Measurements from ENCODE around the gene ELP1. TPM values are rescaled to one million over a fixed set of nuclear protein-coding genes. Genes with fewer than 3 reads are reported as not detected.

ELP1 gene
- total and polyA plus RNA-seq, 5 donors from 2014 or later = 13.7 to 24.9 (median 20.0) TPM

- H3K36me3 Mint-ChIP-seq = peaks cover 5% of the 10 kb centered on the region
- Histone ChIP-seq H3K36me3 (ENCODE audit: control insufficient read depth, insufficient read depth, low read length) (no peaks in the 10 kb centered on the region), H3K4me3 (ENCODE audit: low read depth, low read length) (no peak overlapping the region), H3K27ac (ENCODE audit: insufficient read depth, low read length, poor library complexity, severe bottlenecking) (no peak overlapping the region), H3K9me3 (ENCODE audit: control insufficient read depth in 2 of 2, low read length in 2 of 2) (no peaks in the 10 kb centered on the region), H3K27me3 (ENCODE audit: control insufficient read depth, insufficient read depth, low read length) (no peaks in the 10 kb centered on the region), H3K4me1 (ENCODE audit: control insufficient read depth, insufficient read depth, low read length, poor library complexity, severe bottlenecking) (no peaks in the 10 kb centered on the region)
- peaks cover 0 to 5% (median 0%) of the 10 kb centered on the region in 4 donors for H3K4me1 Mint-ChIP-seq
- H3K4me3 Mint-ChIP-seq = no peak overlapping the region
- ATAC-seq (ENCODE audit: low read depth in 2 of 2) (no peak), DNase-seq (no peak)
- H3K27me3 Mint-ChIP-seq = no peaks in the 10 kb centered on the region
- H3K9me3 Mint-ChIP-seq = no peaks in the 10 kb centered on the region
- H3K27ac Mint-ChIP-seq = no peak overlapping the region
These were observed 16.2 kb upstream of the ELP1 start for GRCh38 chr9:108950168-108950567.

- Histone ChIP-seq H3K36me3 (ENCODE audit: control insufficient read depth, insufficient read depth, low read length) (peaks cover 5% of the 10 kb centered on the region), H3K4me1 (ENCODE audit: control insufficient read depth, insufficient read depth, low read length, poor library complexity, severe bottlenecking) (peaks cover 3% of the 10 kb centered on the region), H3K4me3 (ENCODE audit: low read depth, low read length) (no peak overlapping the region), H3K27me3 (ENCODE audit: control insufficient read depth, insufficient read depth, low read length) (no peaks in the 10 kb centered on the region), H3K27ac (ENCODE audit: insufficient read depth, low read length, poor library complexity, severe bottlenecking) (no peak overlapping the region), H3K9me3 (ENCODE audit: control insufficient read depth in 2 of 2, low read length in 2 of 2) (no peaks in the 10 kb centered on the region)
- peaks cover 0 to 1% (median 0%) of the 10 kb centered on the region in 7 donors for H3K9me3 Mint-ChIP-seq
- peaks cover 25% of the 10 kb centered on the region for H3K36me3 Mint-ChIP-seq
- no peak overlapping the region for H3K27ac Mint-ChIP-seq
- DNase-seq (no peak), ATAC-seq (ENCODE audit: low read depth in 2 of 2) (no peak)
- H3K4me3 Mint-ChIP-seq = no peak overlapping the region
- peaks cover 4 to 11% (median 7%) of the 10 kb centered on the region in 4 donors for H3K4me1 Mint-ChIP-seq
- no peaks in the 10 kb centered on the region for H3K27me3 Mint-ChIP-seq
These were observed 6.1 kb upstream of the ELP1 start for GRCh38 chr9:108939975-108940374.

- H3K4me1 ChIP-seq (ENCODE audit: control insufficient read depth, insufficient read depth, low read length, poor library complexity, severe bottlenecking) = peaks cover 15% of the 10 kb centered on the region
- H3K27me3 ChIP-seq (ENCODE audit: control insufficient read depth, insufficient read depth, low read length) = no peaks in the 10 kb centered on the region
- Mint-ChIP-seq H3K27me3 (no peaks in the 10 kb centered on the region), H3K27ac (no peak overlapping the region), H3K36me3 (peaks cover 25% of the 10 kb centered on the region), H3K4me1 (peaks cover 8 to 29% (median 17%) of the 10 kb centered on the region in 4 donors), H3K9me3 (no peaks in the 10 kb centered on the region), H3K4me3 (peak overlapping the region in 2 of 4 donors; percentile 15 to 82)
- ATAC-seq (ENCODE audit: low read depth in 2 of 2) (no peak), DNase-seq (no peak)
- H3K9me3 ChIP-seq (ENCODE audit: control insufficient read depth in 2 of 2, low read length in 2 of 2) = no peaks in the 10 kb centered on the region
- H3K4me3 ChIP-seq (ENCODE audit: low read depth, low read length) = no peak overlapping the region
- H3K36me3 ChIP-seq (ENCODE audit: control insufficient read depth, insufficient read depth, low read length) = peaks cover 5% of the 10 kb centered on the region
- H3K27ac ChIP-seq (ENCODE audit: insufficient read depth, low read length, poor library complexity, severe bottlenecking) = no peak overlapping the region
These were observed 3.8 kb upstream of the ELP1 start for GRCh38 chr9:108937561-108938305.

- Histone ChIP-seq H3K4me1 (ENCODE audit: control insufficient read depth, insufficient read depth, low read length, poor library complexity, severe bottlenecking) (peaks cover 25% of the 10 kb centered on the region), H3K27me3 (ENCODE audit: control insufficient read depth, insufficient read depth, low read length) (no peaks in the 10 kb centered on the region), H3K9me3 (ENCODE audit: control insufficient read depth in 2 of 2, low read length in 2 of 2) (no peaks in the 10 kb centered on the region), H3K36me3 (ENCODE audit: control insufficient read depth, insufficient read depth, low read length) (peaks cover 12% of the 10 kb centered on the region), H3K4me3 (ENCODE audit: low read depth, low read length) (peak within 1 kb of the TSS; percentile 90), H3K27ac (ENCODE audit: insufficient read depth, low read length, poor library complexity, severe bottlenecking) (peak within 1 kb of the TSS; percentile 90)
- DNase-seq (peak; percentile 80 to 92 (median 84)), ATAC-seq (ENCODE audit: low read depth in 2 of 2) (peak; percentile 84 to 85)
- Mint-ChIP-seq H3K4me3 (peak within 1 kb of the TSS; percentile 95 to 99 (median 99)), H3K4me1 (peaks cover 13 to 52% (median 30%) of the 10 kb centered on the region in 4 donors), H3K9me3 (no peaks in the 10 kb centered on the region), H3K36me3 (peaks cover 16% of the 10 kb centered on the region), H3K27ac (peak within 1 kb of the TSS; percentile 97 to 100 (median 99)), H3K27me3 (no peaks in the 10 kb centered on the region)
These were observed 484 bp upstream of the ELP1 start, which contains the start of gene ABITRAM for GRCh38 chr9:108934323-108934893. TSS of gene ABITRAM (plus strand) at chr9:108934400. CDS start at chr9:108934487, 87 bp downstream.

GRCh38 chr9:108933231-108933717, 650 bp downstream of the ELP1 start:
- Mint-ChIP-seq H3K36me3 (peaks cover 19% of the 10 kb centered on the region), H3K27me3 (no peaks in the 10 kb centered on the region), H3K27ac (peak overlapping the region in 2 of 3 donors; percentile 99 to 100), H3K4me3 (peak overlapping the region; percentile 95 to 99 (median 99)), H3K9me3 (no peaks in the 10 kb centered on the region), H3K4me1 (peaks cover 13 to 60% (median 33%) of the 10 kb centered on the region in 4 donors)
- Histone ChIP-seq H3K36me3 (ENCODE audit: control insufficient read depth, insufficient read depth, low read length) (peaks cover 22% of the 10 kb centered on the region), H3K27ac (ENCODE audit: insufficient read depth, low read length, poor library complexity, severe bottlenecking) (peak overlapping the region; percentile 90), H3K4me1 (ENCODE audit: control insufficient read depth, insufficient read depth, low read length, poor library complexity, severe bottlenecking) (peaks cover 25% of the 10 kb centered on the region), H3K4me3 (ENCODE audit: low read depth, low read length) (peak overlapping the region; percentile 86), H3K9me3 (ENCODE audit: control insufficient read depth in 2 of 2, low read length in 2 of 2) (no peaks in the 10 kb centered on the region), H3K27me3 (ENCODE audit: control insufficient read depth, insufficient read depth, low read length) (no peaks in the 10 kb centered on the region)
- no peak for DNase-seq
- no peak for ATAC-seq (ENCODE audit: low read depth in 2 of 2)

GRCh38 chr9:108928386-108928785, 5.5 kb downstream of the ELP1 start:
- ATAC-seq (ENCODE audit: low read depth in 2 of 2) = no peak
- Mint-ChIP-seq H3K27ac (no peak overlapping the region), H3K4me3 (no peak overlapping the region), H3K27me3 (no peaks in the 10 kb centered on the region), H3K4me1 (peaks cover 9 to 39% (median 27%) of the 10 kb centered on the region in 4 donors), H3K36me3 (peaks cover 51% of the 10 kb centered on the region), H3K9me3 (no peaks in the 10 kb centered on the region)
- peaks cover 71% of the 10 kb centered on the region for H3K36me3 ChIP-seq (ENCODE audit: control insufficient read depth, insufficient read depth, low read length)
- no peaks in the 10 kb centered on the region for H3K9me3 ChIP-seq (ENCODE audit: control insufficient read depth in 2 of 2, low read length in 2 of 2)
- H3K27me3 ChIP-seq (ENCODE audit: control insufficient read depth, insufficient read depth, low read length) = no peaks in the 10 kb centered on the region
- DNase-seq = no peak
- no peak overlapping the region for H3K4me3 ChIP-seq (ENCODE audit: low read depth, low read length)
- peaks cover 17% of the 10 kb centered on the region for H3K4me1 ChIP-seq (ENCODE audit: control insufficient read depth, insufficient read depth, low read length, poor library complexity, severe bottlenecking)
- H3K27ac ChIP-seq (ENCODE audit: insufficient read depth, low read length, poor library complexity, severe bottlenecking) = no peak overlapping the region

GRCh38 chr9:108924466-108924865, 9.5 kb downstream of the ELP1 start:
- Mint-ChIP-seq H3K9me3 (no peaks in the 10 kb centered on the region), H3K4me3 (no peak overlapping the region), H3K4me1 (peaks cover 3 to 10% (median 7%) of the 10 kb centered on the region in 4 donors), H3K27me3 (no peaks in the 10 kb centered on the region), H3K27ac (peak overlapping the region in 1 of 3 donors; percentile 9), H3K36me3 (peaks cover 65% of the 10 kb centered on the region)
- no peaks in the 10 kb centered on the region for H3K4me1 ChIP-seq (ENCODE audit: control insufficient read depth, insufficient read depth, low read length, poor library complexity, severe bottlenecking)
- H3K27ac ChIP-seq (ENCODE audit: insufficient read depth, low read length, poor library complexity, severe bottlenecking) = no peak overlapping the region
- DNase-seq (no peak), ATAC-seq (ENCODE audit: low read depth in 2 of 2) (no peak)
- no peak overlapping the region for H3K4me3 ChIP-seq (ENCODE audit: low read depth, low read length)
- H3K36me3 ChIP-seq (ENCODE audit: control insufficient read depth, insufficient read depth, low read length) = peaks cover 98% of the 10 kb centered on the region
- no peaks in the 10 kb centered on the region for H3K9me3 ChIP-seq (ENCODE audit: control insufficient read depth in 2 of 2, low read length in 2 of 2)
- H3K27me3 ChIP-seq (ENCODE audit: control insufficient read depth, insufficient read depth, low read length) = no peaks in the 10 kb centered on the region
